NK-92 treated with Interleukin-12 subunit alpha and Interleukin-12 subunit beta, amount 100 ng/mL, for 24 hours (cell line): ENCODE results near the gene VAMP8.
"Not testable (repeated sequence)": the region's sequence is repeated elsewhere in the genome, so short reads cannot be mapped to it uniquely, and the experiment has no call there.

ENCODE experiments used
- DNase-seq: peaks from one replicate; lab custom pipeline; 2025; lab: John Stamatoyannopoulos, UW

The VAMP8 gene

GRCh38 chr2:85598594-85599340, 21.4 kb downstream of the VAMP8 start:
- DNase-seq = no peak

- no peak for DNase-seq
Observed at GRCh38 chr2:85599468-85600234, 22.3 kb downstream of the VAMP8 start.

- no peak for DNase-seq
Observed at GRCh38 chr2:85600235-85600575, 22.8 kb downstream of the VAMP8 start.

GRCh38 chr2:85600951-85601770, 23.8 kb downstream of the VAMP8 start:
- DNase-seq = no peak

- DNase-seq = no peak
Observed at GRCh38 chr2:85601771-85602475, 24.5 kb downstream of the VAMP8 start.

- DNase-seq = no peak
Observed at GRCh38 chr2:85602476-85603234, 25.3 kb downstream of the VAMP8 start, which contains the start of gene TMEM150A. Gene TMEM150A, minus strand, starts transcription at chr2:85602698. Its CDS starts 750 bp downstream, at chr2:85601948.

GRCh38 chr2:85604133-85604444, 26.7 kb downstream of the VAMP8 start:
- not testable (repeated sequence) for DNase-seq

GRCh38 chr2:85604568-85605339, 27.4 kb downstream of the VAMP8 start:
- DNase-seq = no peak

GRCh38 chr2:85605406-85606115, 28.2 kb downstream of the VAMP8 start:
- no peak for DNase-seq

GRCh38 chr2:85606116-85606455, 28.7 kb downstream of the VAMP8 start:
- DNase-seq = no peak

- DNase-seq = no peak
Observed at GRCh38 chr2:85607268-85608215, 30.2 kb downstream of the VAMP8 start.

GRCh38 chr2:85611217-85611704, 33.9 kb downstream of the VAMP8 start:
- no peak for DNase-seq

GRCh38 chr2:85611705-85612587, 34.6 kb downstream of the VAMP8 start, which contains the start of gene C2orf68:
Gene C2orf68, minus strand, starts transcription at chr2:85612066. Its CDS starts 82 bp downstream, at chr2:85611984.
- DNase-seq = peak; percentile 87

- DNase-seq = no peak
Observed at GRCh38 chr2:85613717-85614515, 36.5 kb downstream of the VAMP8 start.

GRCh38 chr2:85614757-85615156, 37.4 kb downstream of the VAMP8 start:
- not testable (repeated sequence) for DNase-seq

GRCh38 chr2:85615413-85615728, 38.0 kb downstream of the VAMP8 start:
- no peak for DNase-seq

GRCh38 chr2:85617723-85618122, 40.3 kb downstream of the VAMP8 start:
- not testable (repeated sequence) for DNase-seq
